HepG2 (cell line): ENCODE results near the gene ZCCHC8. TPM values are rescaled to one million over a fixed set of nuclear protein-coding genes. Genes with fewer than 3 reads are reported as not detected.

Source experiments
- DRAP1 ChIP-seq: IDR thresholded peaks from 2 replicates; pipeline ENCODE4 v1.6.1; 2016; ENCODE audit warnings: missing genetic modification reagents, missing compliant biosample characterization
- GATAD1 ChIP-seq: IDR thresholded peaks from 2 replicates; pipeline ENCODE4 v1.6.1; 2016; ENCODE audit warnings: missing genetic modification reagents, missing compliant biosample characterization
- GTF3A ChIP-seq: sonication (generic); formaldehyde crosslinking; conservative IDR thresholded peaks from 2 replicates; pipeline ENCODE4 v1.4.0; 2020; ENCODE audit warnings: mild to moderate bottlenecking, missing genetic modification reagents
- HMGXB4 ChIP-seq, 2 experiments: sonication (generic) in 1 of 2; formaldehyde crosslinking in 1 of 2; IDR thresholded peaks; 2 replicates each; pipeline versions ENCODE4 v1.4.0 to v1.6.1; 2018 to 2020; ENCODE audit warnings: missing genetic modification reagents in 2 of 2, borderline replicate concordance in 1 of 2, low read depth in 1 of 2, mild to moderate bottlenecking in 1 of 2, missing biosample characterization in 1 of 2
- HNF1A ChIP-seq, 2 experiments: sonication (generic) in 1 of 2; formaldehyde crosslinking in 1 of 2; IDR thresholded peaks; 2 replicates each; pipeline versions ENCODE4 v1.4.0 to v1.6.1; 2016 to 2020; ENCODE audit warnings: borderline replicate concordance in 1 of 2, low read depth in 1 of 2, mild to moderate bottlenecking in 1 of 2, missing genetic modification reagents in 1 of 2
- JARID2 ChIP-seq: sonication (generic); formaldehyde crosslinking; IDR thresholded peaks from 2 replicates; pipeline ENCODE4 v1.8.1; 2023; ENCODE audit warnings: missing genetic modification reagents, inconsistent platforms; ENCODE audit not compliant: insufficient replicate concordance
- MEIS2 ChIP-seq: sonication (generic); formaldehyde crosslinking; IDR thresholded peaks from 2 replicates; pipeline ENCODE4 v1.9.0; 2021; ENCODE audit warnings: mild to moderate bottlenecking, missing genetic modification reagents
- NFATC3 ChIP-seq: sonication (generic); formaldehyde crosslinking; IDR thresholded peaks from 2 replicates; pipeline ENCODE4 v1.5.1; 2020; ENCODE audit warnings: mild to moderate bottlenecking, missing genetic modification reagents
- TCF7L2 ChIP-seq: IDR thresholded peaks from 2 replicates; pipeline ENCODE4 v1.6.1; 2011; ENCODE audit warnings: mild to moderate bottlenecking, low read depth, low read length, moderate library complexity
- TIGD3 ChIP-seq: sonication (generic); formaldehyde crosslinking; IDR thresholded peaks from 2 replicates; pipeline ENCODE4 v1.5.1; 2020; ENCODE audit warnings: mild to moderate bottlenecking, missing genetic modification reagents, borderline replicate concordance
- ZBTB38 ChIP-seq: sonication (generic); formaldehyde crosslinking; IDR thresholded peaks from 2 replicates; pipeline ENCODE4 v1.5.1; 2020; ENCODE audit warnings: mild to moderate bottlenecking, missing genetic modification reagents
- ZBTB7B ChIP-seq: sonication (generic); formaldehyde crosslinking; IDR thresholded peaks from 2 replicates; pipeline ENCODE4 v1.4.0; 2020; ENCODE audit warnings: missing genetic modification reagents
- ZBTB8A ChIP-seq: sonication (generic); formaldehyde crosslinking; IDR thresholded peaks from 2 replicates; pipeline ENCODE4 v1.4.0; 2020; ENCODE audit warnings: mild to moderate bottlenecking, low read depth, missing genetic modification reagents, borderline replicate concordance
- ZNF33B ChIP-seq: sonication (generic); formaldehyde crosslinking; IDR thresholded peaks from 2 replicates; pipeline ENCODE4 v1.5.1; 2020; ENCODE audit warnings: mild to moderate bottlenecking, missing genetic modification reagents
- ZNF720 ChIP-seq: sonication (generic); formaldehyde crosslinking; IDR thresholded peaks from 2 replicates; pipeline ENCODE4 v1.4.0; 2020; ENCODE audit warnings: missing genetic modification reagents
- ZNF773 ChIP-seq: sonication (generic); formaldehyde crosslinking; IDR thresholded peaks from 2 replicates; pipeline ENCODE4 v1.4.0; 2020; ENCODE audit warnings: missing genetic modification reagents, borderline replicate concordance
- polyA plus RNA-seq, 8 experiments: library from polyadenylated mRNA; depleted of rRNA in 3 of 8; stranded (reverse) in 7 of 8; unstranded in 1 of 8; fragments of >200 nt; fragmentation: Illumina TruSeq in 4 of 8; extraction: Trizol in 4 of 8; gene quantifications; 2 replicates each; pipeline versions ENCODE4 v1.2.1 to v1.2.3, GENCODE V29; 2011 to 2016; ENCODE audit warnings: low read depth in 4 of 8, missing spikeins in 1 of 8, mixed read lengths in 1 of 8; ENCODE audit not compliant: insufficient read depth in 1 of 8
- total RNA-seq, 5 experiments: library from RNA; depleted of rRNA; stranded (reverse); fragments of >200 nt; fragmentation: Illumina TruSeq; extraction: Trizol; gene quantifications; 2 replicates each; pipeline ENCODE4 v1.2.3, GENCODE V29; 2016; ENCODE audit warnings: low read depth in 1 of 5
- TF ChIP-seq, protein P1 (sequence below), 2 experiments: fragments of 450-650 bp in 1 of 2; sonication (generic) in 1 of 2; formaldehyde crosslinking; IDR thresholded peaks; 2 replicates each; pipeline versions ENCODE4 v1.5.0 to v1.8.0; 2020 to 2022; ENCODE audit warnings: mild to moderate bottlenecking in 1 of 2, missing genetic modification reagents in 1 of 2

The ZCCHC8 gene
- total and polyA plus RNA-seq, 2 of the 13 experiments (the other 11 are each of a cell fraction or from before 2014, with no cell fraction given), result 18.6 to 20.9 TPM

- TF ChIP-seq TCF7L2, result no peak
- TF ChIP-seq MEIS2, result peak; percentile 62
- TF ChIP-seq NFATC3, result no peak; the same call in 1 of the 2 replicates
- TF ChIP-seq GTF3A, result no peak
- no peak for TF ChIP-seq ZNF720 (CRISPR knock-in tag)
- TF ChIP-seq GATAD1, result peak; percentile 96
- 0 out of 2 replicates have a peak, but pooled peaks have one; percentile 57 for TF ChIP-seq ZNF773
- 0 out of 2 replicates have a peak, but pooled peaks have one; percentile 59 for TF ChIP-seq TIGD3 (CRISPR knock-in tag)
- no peak for TF ChIP-seq JARID2
- TF ChIP-seq DRAP1 (CRISPR knock-in tag), result peak; percentile 88
- TF ChIP-seq, protein P1, sequence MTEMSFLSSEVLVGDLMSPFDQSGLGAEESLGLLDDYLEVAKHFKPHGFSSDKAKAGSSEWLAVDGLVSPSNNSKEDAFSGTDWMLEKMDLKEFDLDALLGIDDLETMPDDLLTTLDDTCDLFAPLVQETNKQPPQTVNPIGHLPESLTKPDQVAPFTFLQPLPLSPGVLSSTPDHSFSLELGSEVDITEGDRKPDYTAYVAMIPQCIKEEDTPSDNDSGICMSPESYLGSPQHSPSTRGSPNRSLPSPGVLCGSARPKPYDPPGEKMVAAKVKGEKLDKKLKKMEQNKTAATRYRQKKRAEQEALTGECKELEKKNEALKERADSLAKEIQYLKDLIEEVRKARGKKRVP (CRISPR knock-in tag; IDR thresholded peaks at IDR 0.05), result peak in 1 of 2 experiments; percentile 61; a peak in 1 of 4 replicates
- TF ChIP-seq ZBTB7B (CRISPR knock-in tag), result no peak
- peak in 1 of 2 experiments; percentile 64; a peak in 1 of 4 replicates for TF ChIP-seq HMGXB4 (CRISPR knock-in tag; IDR thresholded peaks at IDR 0.05; ENCODE audit: borderline replicate concordance in 1 of 2, low read depth in 1 of 2)
- TF ChIP-seq ZBTB38 (CRISPR knock-in tag), result peak; percentile 27; the same call in 1 of the 2 replicates
- no peak for TF ChIP-seq HNF1A (IDR thresholded peaks at IDR 0.05; ENCODE audit: low read depth)
- TF ChIP-seq HNF1A (CRISPR knock-in tag; IDR thresholded peaks at IDR 0.05; ENCODE audit: borderline replicate concordance), result no peak; the same call in 1 of the 2 replicates
- no peak for TF ChIP-seq ZBTB8A
- TF ChIP-seq ZNF33B (CRISPR knock-in tag), result no peak; the same call in 1 of the 2 replicates
These were observed 26.1 kb upstream of the ZCCHC8 start, which contains the start of the genes KNTC1 and RSRC2 (continued) for GRCh38 chr12:122526683-122527477.
